IMR-90 (cell line): Measurements from ENCODE around the gene MRPS10. TPM values are rescaled to one million over a fixed set of nuclear protein-coding genes. Genes with fewer than 3 reads are reported as not detected.
A peak's percentile ranks its signal among the peaks of the same experiment; 100 is the strongest.

Source experiments
- ATAC-seq: fragments of 200-7000 bp; cut with Tn5 transposase; 2 replicates; pipeline ENCODE4 v1.9.1; 2020; ENCODE audit warnings: low read depth, mild to moderate bottlenecking, moderate library complexity
- BruUV-seq: library from RNA; stranded (reverse); fragments of 400-500 nt; replicated peaks from 2 replicates; lab custom pipeline; 2021; lab: Mats Ljungman, UMichigan
- CTCF ChIA-PET: fragments of 300-600 bp; formaldehyde crosslinking; extraction: SDS; loops from one replicate; lab custom pipeline; 2021; ENCODE audit warnings: antibody characterized with exemption; lab: Yijun Ruan, JAX
- POLR2A ChIA-PET: fragments of 300-600 bp; sonication (Branson Sonifier 250); formaldehyde crosslinking; loops from one replicate; lab custom pipeline; 2022; ENCODE audit warnings: antibody characterized with exemption; ENCODE audit not compliant: unreplicated experiment; lab: Charles Lee
- DNase-seq: peaks from one replicate; pipeline ENCODE4 v3.0.0; 2013
- H2AFZ ChIP-seq: replicated peaks from 2 replicates; pipeline ENCODE3; 2013; ENCODE audit warnings: low read length, mild to moderate bottlenecking; ENCODE audit not compliant: poor library complexity
- H2AK5ac ChIP-seq: 2 replicates; pipeline ENCODE4 v1.6.1; 2013; ENCODE audit warnings: low read depth, low read length, inconsistent platforms
- H2AK9ac ChIP-seq: replicated peaks from 2 replicates; pipeline ENCODE3; 2013; ENCODE audit warnings: mild to moderate bottlenecking, low read depth, low read length, moderate library complexity; ENCODE audit not compliant: poor library complexity
- H2BK120ac ChIP-seq: 2 replicates; pipeline ENCODE4 v1.6.1; 2013; ENCODE audit warnings: low read depth, low read length, inconsistent platforms
- H2BK15ac ChIP-seq: 3 replicates; pipeline ENCODE4 v1.6.1; 2013; ENCODE audit warnings: low read depth, low read length, inconsistent platforms
- H2BK20ac ChIP-seq: 2 replicates; pipeline ENCODE4 v1.6.1; 2013; ENCODE audit warnings: low read depth, mild to moderate bottlenecking, inconsistent platforms, low read length, moderate library complexity
- H2BK5ac ChIP-seq: 2 replicates; pipeline ENCODE4 v1.6.1; 2013; ENCODE audit warnings: mild to moderate bottlenecking, low read depth, low read length, inconsistent platforms; ENCODE audit not compliant: poor library complexity, severe bottlenecking
- H3K14ac ChIP-seq: replicated peaks from 2 replicates; pipeline ENCODE4 v1.6.1; 2013; ENCODE audit warnings: low read depth, low read length, inconsistent platforms
- H3K18ac ChIP-seq: 2 replicates; pipeline ENCODE4 v1.6.1; 2013; ENCODE audit warnings: low read depth, low read length, control low read depth
- H3K23ac ChIP-seq: 2 replicates; pipeline ENCODE4 v1.6.1; 2013; ENCODE audit warnings: low read depth, low read length, inconsistent platforms
- H3K27ac ChIP-seq: 2 replicates; pipeline ENCODE4 v1.5.1; 2013; ENCODE audit warnings: mild to moderate bottlenecking, control low read depth, low read length; ENCODE audit not compliant: insufficient read depth
- H3K27me3 ChIP-seq: 2 replicates; pipeline ENCODE4 v1.6.1; 2013; ENCODE audit warnings: low read length; ENCODE audit not compliant: control insufficient read depth, insufficient read depth
- H3K36me3 ChIP-seq: 2 replicates; pipeline ENCODE4 v1.6.1; 2013; ENCODE audit warnings: low read length, mixed read lengths; ENCODE audit not compliant: control insufficient read depth, insufficient read depth
- H3K4ac ChIP-seq: 2 replicates; pipeline ENCODE4 v1.6.1; 2013; ENCODE audit warnings: low read depth, low read length, inconsistent platforms
- H3K4me1 ChIP-seq: 2 replicates; pipeline ENCODE4 v1.6.1; 2013; ENCODE audit warnings: low read length, mixed read lengths; ENCODE audit not compliant: control insufficient read depth, insufficient read depth
- H3K4me2 ChIP-seq: 2 replicates; pipeline ENCODE4 v1.6.1; 2013; ENCODE audit warnings: low read depth, mild to moderate bottlenecking, control low read depth, low read length, moderate library complexity
- H3K4me3 ChIP-seq: 2 replicates; pipeline ENCODE4 v1.5.1; 2013; ENCODE audit warnings: low read depth, mild to moderate bottlenecking, control low read depth, low read length, moderate library complexity; ENCODE audit not compliant: insufficient read depth
- H3K56ac ChIP-seq: 2 replicates; pipeline ENCODE4 v1.6.1; 2013; ENCODE audit warnings: low read length, inconsistent platforms; ENCODE audit not compliant: insufficient read depth; ENCODE audit errors: extremely low read depth
- H3K79me1 ChIP-seq, 2 experiments: 2 replicates each; pipeline ENCODE4 v1.6.1; 2013; ENCODE audit warnings: low read length in 2 of 2, inconsistent platforms in 1 of 2, low read depth in 1 of 2
- H3K9ac ChIP-seq: 2 replicates; pipeline ENCODE4 v1.6.1; 2013; ENCODE audit warnings: low read depth, low read length, control low read depth
- H3K9me1 ChIP-seq: 2 replicates; pipeline ENCODE4 v1.6.1; 2013; ENCODE audit warnings: low read length, inconsistent platforms; ENCODE audit not compliant: insufficient read depth
- H3K9me3 ChIP-seq: 2 replicates; pipeline ENCODE4 v1.6.1; 2013; ENCODE audit warnings: low read length; ENCODE audit not compliant: control insufficient read depth, insufficient read depth
- H4K20me1 ChIP-seq: 2 replicates; pipeline ENCODE4 v1.6.1; 2013; ENCODE audit warnings: low read length, inconsistent platforms; ENCODE audit not compliant: insufficient read depth
- H4K5ac ChIP-seq: 2 replicates; pipeline ENCODE4 v1.6.1; 2013; ENCODE audit warnings: mild to moderate bottlenecking, low read depth, low read length, control low read depth
- H4K8ac ChIP-seq, 2 experiments: 2 replicates each; pipeline ENCODE4 v1.6.1; 2013; ENCODE audit warnings: low read depth in 2 of 2, low read length in 2 of 2, control low read depth in 1 of 2, inconsistent platforms in 1 of 2
- H4K91ac ChIP-seq: 2 replicates; pipeline ENCODE4 v1.6.1; 2013; ENCODE audit warnings: low read depth, low read length, inconsistent platforms; ENCODE audit not compliant: insufficient read depth
- BHLHE40 ChIP-seq: fragments of 150-350 bp; IDR thresholded peaks from 2 replicates; pipeline ENCODE4 v1.6.1; 2016; ENCODE audit warnings: mild to moderate bottlenecking, low read depth, low read length
- MXI1 ChIP-seq: IDR thresholded peaks from 2 replicates; pipeline ENCODE4 v1.6.1; 2012; ENCODE audit warnings: low read depth, mild to moderate bottlenecking, low read length, moderate library complexity, borderline replicate concordance
- NFE2L2 ChIP-seq: fragments of 150-350 bp; IDR thresholded peaks from 2 replicates; pipeline ENCODE4 v1.6.1; 2016; ENCODE audit warnings: low read depth, mild to moderate bottlenecking, low read length
- POLR2A ChIP-seq: IDR thresholded peaks from 2 replicates; pipeline ENCODE4 v1.6.1; 2012; ENCODE audit warnings: mild to moderate bottlenecking, low read depth, low read length
- RAD21 ChIP-seq: IDR thresholded peaks from 2 replicates; pipeline ENCODE4 v1.6.1; 2012; ENCODE audit warnings: low read length, improper control_type of control experiment
- RCOR1 ChIP-seq: IDR thresholded peaks from 2 replicates; pipeline ENCODE4 v1.6.1; 2012; ENCODE audit warnings: mild to moderate bottlenecking, low read length, improper control_type of control experiment; ENCODE audit not compliant: insufficient replicate concordance
- WGBS, 2 experiments: methylation state at CpG; one replicate each; pipeline versions ENCODE4 v1.1.5 to v1.1.7; 2013; ENCODE audit warnings: missing lambda C conversion rate in 2 of 2; ENCODE audit not compliant: insufficient read length in 1 of 2; ENCODE audit errors: extremely low coverage in 2 of 2; 5-methylcytosine and 5-hydroxymethylcytosine counted together
- dilution Hi-C: fragments of 300-500 bp; cut with HindIII; formaldehyde crosslinking; loops from one replicate; pipeline ENCODE4 v1.14.3; 2018; ENCODE audit warnings: low sequenced_read_pairs; ENCODE audit not compliant: unreplicated experiment
- in situ Hi-C: fragments of 300-500 bp; cut with MboI; formaldehyde crosslinking; loops from 3 replicates; pipeline ENCODE4 v1.14.3; 2019; ENCODE audit warnings: low sequenced_read_pairs, inconsistent platforms, mixed read lengths
- intact Hi-C: fragments of 100-400 bp; cut with micrococcal nuclease; formaldehyde crosslinking; loops from 2 replicates; pipeline ENCODE4 v1.10.0; 2022
- polyA plus RNA-seq, 3 experiments: library from polyadenylated mRNA; depleted of rRNA; stranded (reverse); fragments of >200 nt; gene quantifications; 2 replicates each; pipeline ENCODE4 v1.2.3, GENCODE V29; 2012; ENCODE audit warnings: low replicate concordance in 1 of 3
- total RNA-seq: library from RNA; depleted of rRNA; stranded (reverse); fragments of >200 nt; gene quantifications from 2 replicates; pipeline ENCODE4 v1.2.3, GENCODE V29; 2012
- TF ChIP-seq, protein P1 (sequence below): conservative IDR thresholded peaks from 2 replicates; pipeline ENCODE4 v1.5.1; 2012; ENCODE audit warnings: mild to moderate bottlenecking, low read depth, low read length, improper control_type of control experiment
- TF ChIP-seq, protein P2 (sequence below): fragments of 150-350 bp; IDR thresholded peaks from 2 replicates; pipeline ENCODE4 v1.6.1; 2017; ENCODE audit warnings: mild to moderate bottlenecking, antibody characterized with exemption, low read length, low read depth

MRPS10 gene
- total and polyA plus RNA-seq, 2 of the 4 experiments (the other 2 are of a cell fraction): 28.5 to 47.0 TPM

DNA sequence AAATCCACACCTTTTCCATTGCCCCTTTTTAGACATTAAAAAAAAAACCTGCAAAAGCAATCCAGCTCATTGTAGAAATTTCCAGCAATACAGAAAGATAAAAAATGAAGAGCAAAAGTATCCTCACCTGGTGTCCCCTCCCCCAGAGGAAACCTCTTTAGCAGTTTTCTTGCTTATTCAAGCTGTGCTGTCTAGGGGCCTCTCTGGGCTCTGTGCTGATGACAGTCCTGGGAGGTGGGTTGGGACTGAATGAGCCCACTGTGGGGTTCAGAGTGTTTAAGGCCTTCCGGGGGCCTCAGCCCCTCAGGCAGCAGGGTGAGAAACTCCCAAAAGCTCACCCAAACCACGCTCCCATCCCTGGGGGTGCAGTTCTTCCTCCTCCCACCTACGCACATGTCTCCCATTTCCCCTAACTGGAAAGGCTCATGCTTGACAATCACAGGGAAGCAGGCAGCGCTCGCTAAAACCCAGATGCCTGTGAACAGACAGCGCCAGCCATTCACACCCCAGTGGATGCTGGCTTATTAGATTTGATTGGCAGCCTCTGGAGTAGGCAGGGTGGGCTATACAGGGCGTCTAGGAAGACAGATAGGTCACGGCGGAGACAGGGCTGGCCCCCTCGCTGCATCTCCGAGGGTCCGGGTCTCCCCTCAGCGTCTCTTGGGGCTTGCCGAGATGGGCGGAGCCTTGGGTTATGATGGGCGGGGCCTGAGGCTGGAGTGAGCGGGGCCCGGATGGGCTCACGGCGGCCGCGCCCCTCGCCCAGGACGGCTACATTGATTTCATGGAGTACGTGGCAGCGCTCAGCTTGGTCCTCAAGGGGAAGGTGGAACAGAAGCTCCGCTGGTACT lies 39.9 kb downstream of the MRPS10 start:
- dilution Hi-C loops: no loop called here
- Histone ChIP-seq H2AK9ac (no peak overlapping the region), H3K14ac (no peak overlapping the region), H3K79me1 (no peaks in the 10 kb centered on the region), H2BK20ac (no peak overlapping the region), H3K27me3 (no peaks in the 10 kb centered on the region), H4K5ac (no peak overlapping the region), H2BK120ac (no peak overlapping the region), H3K23ac (no peak overlapping the region; the same call in 1 of the 2 replicates), H2AK5ac (no peak overlapping the region), H3K36me3 (no peaks in the 10 kb centered on the region), H3K56ac (no peak overlapping the region), H3K4me3 (no peak overlapping the region), H3K9me3 (no peaks in the 10 kb centered on the region), H2AFZ (peak overlapping the region; percentile 90), H4K8ac (0 out of 4 replicates have a peak overlapping the region, but pooled peaks of 1 of the 2 experiments have one; percentile 16), H3K27ac (no peak overlapping the region), H2BK5ac (no peak overlapping the region), H3K9ac (no peak overlapping the region), H3K4ac (no peak overlapping the region), H3K4me1 (no peaks in the 10 kb centered on the region), H3K9me1 (no peaks in the 10 kb centered on the region), H2BK15ac (no peak overlapping the region), H4K20me1 (no peaks in the 10 kb centered on the region), H3K18ac (no peak overlapping the region), H4K91ac (no peak overlapping the region), H3K4me2 (no peak overlapping the region)
- intact Hi-C loops: no loop called here
- BruUV-seq: no TSS peak
- 25% methylated on average over 9 of the region's 27 CpGs; no CpG with 5 or more reads in 1 of the 2 experiments for WGBS, 2 experiments
- ChIA-PET POLR2A (no interaction called here), CTCF (no interaction called here)
- no peak for DNase-seq
- in situ Hi-C loops: no loop called here
- TF ChIP-seq NFE2L2 (no peak), RCOR1 (no peak), BHLHE40 (no peak), RAD21 (no peak), POLR2A (no peak), MXI1 (no peak)
- TF ChIP-seq, protein P1, sequence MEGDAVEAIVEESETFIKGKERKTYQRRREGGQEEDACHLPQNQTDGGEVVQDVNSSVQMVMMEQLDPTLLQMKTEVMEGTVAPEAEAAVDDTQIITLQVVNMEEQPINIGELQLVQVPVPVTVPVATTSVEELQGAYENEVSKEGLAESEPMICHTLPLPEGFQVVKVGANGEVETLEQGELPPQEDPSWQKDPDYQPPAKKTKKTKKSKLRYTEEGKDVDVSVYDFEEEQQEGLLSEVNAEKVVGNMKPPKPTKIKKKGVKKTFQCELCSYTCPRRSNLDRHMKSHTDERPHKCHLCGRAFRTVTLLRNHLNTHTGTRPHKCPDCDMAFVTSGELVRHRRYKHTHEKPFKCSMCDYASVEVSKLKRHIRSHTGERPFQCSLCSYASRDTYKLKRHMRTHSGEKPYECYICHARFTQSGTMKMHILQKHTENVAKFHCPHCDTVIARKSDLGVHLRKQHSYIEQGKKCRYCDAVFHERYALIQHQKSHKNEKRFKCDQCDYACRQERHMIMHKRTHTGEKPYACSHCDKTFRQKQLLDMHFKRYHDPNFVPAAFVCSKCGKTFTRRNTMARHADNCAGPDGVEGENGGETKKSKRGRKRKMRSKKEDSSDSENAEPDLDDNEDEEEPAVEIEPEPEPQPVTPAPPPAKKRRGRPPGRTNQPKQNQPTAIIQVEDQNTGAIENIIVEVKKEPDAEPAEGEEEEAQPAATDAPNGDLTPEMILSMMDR: no peak
- TF ChIP-seq, protein P2, sequence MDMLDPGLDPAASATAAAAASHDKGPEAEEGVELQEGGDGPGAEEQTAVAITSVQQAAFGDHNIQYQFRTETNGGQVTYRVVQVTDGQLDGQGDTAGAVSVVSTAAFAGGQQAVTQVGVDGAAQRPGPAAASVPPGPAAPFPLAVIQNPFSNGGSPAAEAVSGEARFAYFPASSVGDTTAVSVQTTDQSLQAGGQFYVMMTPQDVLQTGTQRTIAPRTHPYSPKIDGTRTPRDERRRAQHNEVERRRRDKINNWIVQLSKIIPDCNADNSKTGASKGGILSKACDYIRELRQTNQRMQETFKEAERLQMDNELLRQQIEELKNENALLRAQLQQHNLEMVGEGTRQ: no peak
- ATAC-seq: peak; percentile 57; the same call in 1 of the 2 replicates
